HFFc6 (cell line): ENCODE data around the gene CCDC91. TPM values are rescaled to one million over a fixed set of nuclear protein-coding genes. Genes with fewer than 3 reads are reported as not detected.
"Not testable (repeated sequence)": the region's sequence is repeated elsewhere in the genome, so short reads cannot be mapped to it uniquely, and the experiment has no call there.

Source experiments
- DNase-seq: peaks from one replicate; pipeline ENCODE4 v3.0.0-alpha.2; 2018
- H3K27ac Mint-ChIP-seq: 2 replicates; pipeline ENCODE4 v1.8.0; 2020; ENCODE audit warnings: mild to moderate bottlenecking, mixed read lengths
- H3K27me3 Mint-ChIP-seq: 2 replicates; pipeline ENCODE4 v1.8.0; 2021; ENCODE audit warnings: mild to moderate bottlenecking, moderate library complexity, mixed read lengths; ENCODE audit not compliant: insufficient read depth
- H3K36me3 Mint-ChIP-seq: 2 replicates; pipeline ENCODE4 v1.8.0; 2021; ENCODE audit warnings: low read depth, mixed read lengths
- H3K4me1 Mint-ChIP-seq: 2 replicates; pipeline ENCODE4 v1.8.0; 2020; ENCODE audit warnings: low read depth, mixed read lengths
- H3K4me3 Mint-ChIP-seq: 2 replicates; pipeline ENCODE4 v1.8.0; 2020; ENCODE audit warnings: mild to moderate bottlenecking, moderate library complexity, mixed read lengths
- H3K9me3 Mint-ChIP-seq: 2 replicates; pipeline ENCODE4 v1.8.0; 2020; ENCODE audit warnings: mild to moderate bottlenecking, mixed read lengths
- CTCF ChIP-seq: fragments of 200-600 bp; sonication (generic); IDR thresholded peaks from 2 replicates; pipeline ENCODE4 v1.5.0; 2021; ENCODE audit warnings: antibody characterized with exemption, mild to moderate bottlenecking
- total RNA-seq, 6 experiments: library from RNA; stranded (reverse); fragmentation: NEBNext Ultra II Directional; extraction: Animal tissue kit (Norgen Biotek cat#: 25700); gene quantifications; 2 replicates in 1 of 6; 3 replicates in 5 of 6; pipeline ENCODE4 v1.2.3, GENCODE V29; 2021

CCDC91 gene
- total RNA-seq, 6 experiments from 2014 or later: 14.7 to 17.3 (median 16.7) TPM

- H3K9me3 Mint-ChIP-seq: peaks cover 10% of the 10 kb centered on the region
- no peak overlapping the region for H3K27ac Mint-ChIP-seq
- no peak for DNase-seq
- no peak for TF ChIP-seq CTCF
- peaks cover 18% of the 10 kb centered on the region for H3K4me1 Mint-ChIP-seq
- peaks cover 18% of the 10 kb centered on the region for H3K36me3 Mint-ChIP-seq
- H3K27me3 Mint-ChIP-seq: no peaks in the 10 kb centered on the region
- H3K4me3 Mint-ChIP-seq: no peak overlapping the region
These were observed 128.0 kb downstream of the CCDC91 start for GRCh38 chr12:28318273-28318672.

- Mint-ChIP-seq H3K27me3 (no peaks in the 10 kb centered on the region), H3K36me3 (peaks cover 17% of the 10 kb centered on the region), H3K4me1 (peaks cover 6% of the 10 kb centered on the region), H3K4me3 (no peak overlapping the region), H3K9me3 (peaks cover 10% of the 10 kb centered on the region), H3K27ac (no peak overlapping the region)
- no peak for TF ChIP-seq CTCF
- DNase-seq: no peak
These were observed 130.1 kb downstream of the CCDC91 start for GRCh38 chr12:28320353-28320752.

- Mint-ChIP-seq H3K9me3 (peaks cover 10% of the 10 kb centered on the region), H3K4me3 (no peak overlapping the region), H3K36me3 (peaks cover 11% of the 10 kb centered on the region), H3K4me1 (no peaks in the 10 kb centered on the region), H3K27ac (no peak overlapping the region), H3K27me3 (no peaks in the 10 kb centered on the region)
- TF ChIP-seq CTCF: no peak
- DNase-seq: no peak
These were observed 137.5 kb downstream of the CCDC91 start for GRCh38 chr12:28327722-28328121.

- H3K4me1 Mint-ChIP-seq: no peaks in the 10 kb centered on the region
- peaks cover 10% of the 10 kb centered on the region for H3K9me3 Mint-ChIP-seq
- TF ChIP-seq CTCF: no peak
- H3K4me3 Mint-ChIP-seq: no peak overlapping the region
- peaks cover 11% of the 10 kb centered on the region for H3K36me3 Mint-ChIP-seq
- no peak for DNase-seq
- H3K27me3 Mint-ChIP-seq: no peaks in the 10 kb centered on the region
- H3K27ac Mint-ChIP-seq: no peak overlapping the region
These were observed 138.7 kb downstream of the CCDC91 start for GRCh38 chr12:28328967-28329366.

GRCh38 chr12:28329727-28330126, 139.5 kb downstream of the CCDC91 start:
- not testable (repeated sequence) for H3K4me3 Mint-ChIP-seq, H3K27me3 Mint-ChIP-seq, H3K9me3 Mint-ChIP-seq, H3K4me1 Mint-ChIP-seq, H3K27ac Mint-ChIP-seq, DNase-seq
- H3K36me3 Mint-ChIP-seq: peaks cover 11% of the 10 kb centered on the region

- H3K4me1 Mint-ChIP-seq, H3K4me3 Mint-ChIP-seq, H3K27me3 Mint-ChIP-seq, DNase-seq, H3K9me3 Mint-ChIP-seq, H3K27ac Mint-ChIP-seq: not testable (repeated sequence)
- peaks cover 11% of the 10 kb centered on the region for H3K36me3 Mint-ChIP-seq
These were observed 140.0 kb downstream of the CCDC91 start for GRCh38 chr12:28330232-28330631.

- Mint-ChIP-seq H3K27ac (no peak overlapping the region), H3K36me3 (peaks cover 11% of the 10 kb centered on the region), H3K9me3 (peaks cover 10% of the 10 kb centered on the region), H3K4me3 (no peak overlapping the region), H3K27me3 (no peaks in the 10 kb centered on the region), H3K4me1 (no peaks in the 10 kb centered on the region)
- DNase-seq: no peak
- TF ChIP-seq CTCF: no peak
These were observed 140.9 kb downstream of the CCDC91 start for GRCh38 chr12:28331130-28331529.
